ENCODE data around the gene SMIM10.
A peak's percentile ranks its signal among the peaks of the same experiment; 100 is the strongest.
"Not testable (repeated sequence)": the region's sequence is repeated elsewhere in the genome, so short reads cannot be mapped to it uniquely, and the experiment has no call there.

Gene SMIM10

DNA sequence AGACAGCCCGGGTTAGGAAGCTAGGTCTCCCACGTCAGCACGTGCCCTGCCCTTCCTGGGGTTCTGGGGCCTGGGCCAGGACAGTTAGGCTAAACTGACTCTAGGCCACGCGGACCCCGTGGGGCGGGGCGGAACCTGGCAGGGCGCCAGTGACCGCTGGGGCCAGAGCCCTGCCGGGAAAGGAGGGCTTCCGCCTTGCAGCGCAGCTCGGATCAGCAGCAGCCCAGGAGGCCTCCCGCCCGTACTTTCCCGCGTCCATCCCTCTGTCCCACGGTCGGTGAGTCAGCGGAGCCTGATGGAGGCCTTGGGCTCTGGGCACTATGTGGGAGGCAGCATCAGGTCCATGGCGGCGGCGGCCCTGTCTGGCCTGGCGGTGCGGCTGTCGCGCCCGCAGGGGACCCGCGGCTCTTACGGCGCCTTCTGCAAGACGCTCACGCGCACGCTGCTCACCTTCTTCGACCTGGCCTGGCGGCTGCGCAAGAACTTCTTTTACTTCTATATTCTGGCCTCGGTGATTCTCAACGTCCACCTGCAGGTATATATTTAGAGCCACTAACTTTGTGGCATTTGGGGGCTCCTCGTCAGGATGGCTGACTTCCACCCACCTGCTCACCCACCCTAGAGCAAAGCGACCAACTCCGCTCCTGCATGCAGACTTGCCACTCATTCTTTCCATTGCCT, at the start of gene SMIM10:
Gene SMIM10, plus strand, starts transcription at position 191 of the 681 bp plus-strand sequence. Its CDS starts 105 bp downstream, at position 296.
- peak within 1 kb of the TSS; percentile 42 to 66 (median 61) for H3K4me3 ChIP-seq (ENCODE audit: low read depth in 1 of 5, low read length in 5 of 5)
- no peaks in the 10 kb centered on the region for H3K36me3 ChIP-seq (ENCODE audit: control insufficient read depth in 5 of 5, insufficient read depth in 5 of 5, low read length in 5 of 5)
- H3K9ac ChIP-seq (ENCODE audit: low read length in 5 of 5) = peak within 1 kb of the TSS in 1 of 5 donors; percentile 62
- peaks cover 0 to 12% (median 3%) of the 10 kb centered on the region in 5 donors for H3K27me3 ChIP-seq (ENCODE audit: control insufficient read depth in 5 of 5, insufficient read depth in 4 of 5, low read length in 5 of 5)
- no peak within 1 kb of the TSS for H3K27ac ChIP-seq (ENCODE audit: low read depth, low read length)
- H3K4me1 ChIP-seq (ENCODE audit: control insufficient read depth in 5 of 5, insufficient read depth in 5 of 5, low read length in 5 of 5) = peaks cover 0 to 14% (median 8%) of the 10 kb centered on the region in 5 donors
- no peaks in the 10 kb centered on the region for H3K9me3 ChIP-seq (ENCODE audit: control insufficient read depth in 5 of 5, low read length in 5 of 5)

DNA sequence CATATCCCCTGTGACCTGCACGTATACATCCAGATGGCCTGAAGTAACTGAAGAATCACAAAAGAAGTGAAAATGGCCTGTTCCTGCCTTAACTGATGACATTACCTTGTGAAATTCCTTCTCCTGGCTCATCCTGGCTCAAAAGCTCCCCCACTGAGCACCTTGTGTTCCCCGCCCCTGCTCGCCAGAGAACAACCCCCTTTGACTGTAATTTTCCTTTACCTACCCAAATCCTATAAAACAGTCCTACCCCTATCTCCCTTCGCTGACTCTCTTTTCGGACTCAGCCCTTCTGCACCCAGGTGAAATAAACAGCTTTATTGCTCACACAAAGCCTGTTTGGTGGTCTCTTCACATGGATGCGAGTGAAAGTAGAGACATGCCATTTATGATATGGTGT, 44.4 kb upstream of the SMIM10 start:
- not testable (repeated sequence) for H3K36me3 ChIP-seq (ENCODE audit: control insufficient read depth in 5 of 5, insufficient read depth in 5 of 5, low read length in 5 of 5); H3K4me3 ChIP-seq (ENCODE audit: low read depth in 1 of 5, low read length in 5 of 5); H3K27me3 ChIP-seq (ENCODE audit: control insufficient read depth in 5 of 5, insufficient read depth in 4 of 5, low read length in 5 of 5); H3K27ac ChIP-seq (ENCODE audit: low read depth, low read length); H3K4me1 ChIP-seq (ENCODE audit: control insufficient read depth in 5 of 5, insufficient read depth in 5 of 5, low read length in 5 of 5); H3K9me3 ChIP-seq (ENCODE audit: control insufficient read depth in 5 of 5, low read length in 5 of 5); H3K9ac ChIP-seq (ENCODE audit: low read length in 5 of 5)

DNA sequence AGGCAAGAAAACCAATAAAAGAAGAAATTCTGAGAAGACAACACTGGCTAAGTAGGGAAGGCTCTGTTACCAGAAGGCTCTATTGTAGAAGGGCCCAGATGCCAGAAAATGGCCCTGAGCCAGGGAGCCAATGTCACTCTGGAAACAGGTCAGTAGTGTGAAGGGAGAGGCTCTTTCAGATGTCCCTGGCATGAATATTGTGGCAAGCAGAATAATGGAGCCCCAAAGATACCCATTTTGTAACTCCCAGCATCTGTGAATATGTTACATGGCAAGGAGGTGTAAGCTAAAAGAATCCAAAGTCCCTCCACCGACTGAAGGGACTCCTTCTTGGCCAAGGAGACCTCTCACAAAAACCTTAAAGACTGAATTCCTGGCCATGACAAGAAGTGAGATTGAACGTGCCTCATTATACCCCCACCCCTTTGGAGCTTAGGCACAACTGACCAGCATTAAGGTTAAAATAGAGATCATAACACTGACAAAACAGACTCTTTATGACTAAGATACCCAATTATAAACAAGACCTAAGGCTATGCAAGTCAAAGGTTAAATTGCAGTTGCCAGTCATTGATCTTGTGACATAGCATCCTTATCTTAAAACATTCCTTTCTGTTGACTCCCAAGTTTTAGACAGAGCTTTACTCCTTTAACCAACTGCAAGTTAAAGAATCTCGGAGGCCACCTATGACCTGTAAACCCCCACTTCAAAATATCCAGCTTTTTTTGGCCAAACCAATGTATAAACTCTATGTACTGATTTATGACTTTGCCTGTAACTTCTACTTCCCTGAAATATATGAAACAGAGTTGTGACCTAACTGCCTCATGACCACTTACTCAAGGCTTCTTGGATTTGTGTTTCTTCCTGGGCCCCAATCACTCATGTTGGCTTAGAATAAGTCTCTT, 42.2 kb upstream of the SMIM10 start:
- no peaks in the 10 kb centered on the region for H3K9me3 ChIP-seq (ENCODE audit: control insufficient read depth in 5 of 5, low read length in 5 of 5)
- no peak overlapping the region for H3K27ac ChIP-seq (ENCODE audit: low read depth, low read length)
- no peaks in the 10 kb centered on the region for H3K4me1 ChIP-seq (ENCODE audit: control insufficient read depth in 5 of 5, insufficient read depth in 5 of 5, low read length in 5 of 5)
- H3K4me3 ChIP-seq (ENCODE audit: low read depth in 1 of 5, low read length in 5 of 5) = no peak overlapping the region
- no peak overlapping the region for H3K9ac ChIP-seq (ENCODE audit: low read length in 5 of 5)
- peaks cover 0 to 3% (median 0%) of the 10 kb centered on the region in 5 donors for H3K27me3 ChIP-seq (ENCODE audit: control insufficient read depth in 5 of 5, insufficient read depth in 4 of 5, low read length in 5 of 5)
- H3K36me3 ChIP-seq (ENCODE audit: control insufficient read depth in 5 of 5, insufficient read depth in 5 of 5, low read length in 5 of 5) = no peaks in the 10 kb centered on the region

GRCh38 chrX:134949271-134949670, 41.5 kb upstream of the SMIM10 start:
- Histone ChIP-seq H3K9me3 (ENCODE audit: control insufficient read depth in 5 of 5, low read length in 5 of 5) (no peaks in the 10 kb centered on the region), H3K4me1 (ENCODE audit: control insufficient read depth in 5 of 5, insufficient read depth in 5 of 5, low read length in 5 of 5) (no peaks in the 10 kb centered on the region), H3K36me3 (ENCODE audit: control insufficient read depth in 5 of 5, insufficient read depth in 5 of 5, low read length in 5 of 5) (no peaks in the 10 kb centered on the region), H3K9ac (ENCODE audit: low read length in 5 of 5) (no peak overlapping the region), H3K27ac (ENCODE audit: low read depth, low read length) (no peak overlapping the region), H3K4me3 (ENCODE audit: low read depth in 1 of 5, low read length in 5 of 5) (no peak overlapping the region), H3K27me3 (ENCODE audit: control insufficient read depth in 5 of 5, insufficient read depth in 4 of 5, low read length in 5 of 5) (no peaks in the 10 kb centered on the region)

GRCh38 chrX:134957836-134958235, 33.0 kb upstream of the SMIM10 start:
- Histone ChIP-seq H3K27me3 (ENCODE audit: control insufficient read depth in 5 of 5, insufficient read depth in 4 of 5, low read length in 5 of 5) (peaks cover 0 to 10% (median 4%) of the 10 kb centered on the region in 5 donors), H3K9me3 (ENCODE audit: control insufficient read depth in 5 of 5, low read length in 5 of 5) (no peaks in the 10 kb centered on the region), H3K27ac (ENCODE audit: low read depth, low read length) (no peak overlapping the region), H3K4me1 (ENCODE audit: control insufficient read depth in 5 of 5, insufficient read depth in 5 of 5, low read length in 5 of 5) (no peaks in the 10 kb centered on the region), H3K36me3 (ENCODE audit: control insufficient read depth in 5 of 5, insufficient read depth in 5 of 5, low read length in 5 of 5) (no peaks in the 10 kb centered on the region), H3K9ac (ENCODE audit: low read length in 5 of 5) (no peak overlapping the region), H3K4me3 (ENCODE audit: low read depth in 1 of 5, low read length in 5 of 5) (no peak overlapping the region)

DNA sequence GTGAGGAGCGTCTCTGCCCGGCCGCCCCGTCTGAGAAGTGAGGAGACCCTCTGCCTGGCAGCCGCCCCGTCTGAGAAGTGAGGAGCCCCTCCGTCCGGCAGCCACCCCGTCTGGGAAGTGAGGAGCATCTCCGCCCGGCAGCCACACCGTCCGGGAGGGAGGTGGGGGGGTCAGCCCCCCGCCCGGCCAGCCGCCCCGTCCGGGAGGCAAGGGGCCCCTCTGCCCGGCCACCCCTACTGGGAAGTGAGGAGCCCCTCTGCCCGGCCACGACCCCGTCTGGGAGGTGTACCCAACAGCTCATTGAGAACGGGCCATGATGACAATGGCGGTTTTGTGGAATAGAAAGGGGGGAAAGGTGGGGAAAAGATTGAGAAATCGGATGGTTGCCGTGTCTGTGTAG, 30.4 kb upstream of the SMIM10 start:
- not testable (repeated sequence) for H3K27ac ChIP-seq (ENCODE audit: low read depth, low read length); H3K4me3 ChIP-seq (ENCODE audit: low read depth in 1 of 5, low read length in 5 of 5); H3K4me1 ChIP-seq (ENCODE audit: control insufficient read depth in 5 of 5, insufficient read depth in 5 of 5, low read length in 5 of 5); H3K9me3 ChIP-seq (ENCODE audit: control insufficient read depth in 5 of 5, low read length in 5 of 5); H3K27me3 ChIP-seq (ENCODE audit: control insufficient read depth in 5 of 5, insufficient read depth in 4 of 5, low read length in 5 of 5); H3K36me3 ChIP-seq (ENCODE audit: control insufficient read depth in 5 of 5, insufficient read depth in 5 of 5, low read length in 5 of 5); H3K9ac ChIP-seq (ENCODE audit: low read length in 5 of 5)

DNA sequence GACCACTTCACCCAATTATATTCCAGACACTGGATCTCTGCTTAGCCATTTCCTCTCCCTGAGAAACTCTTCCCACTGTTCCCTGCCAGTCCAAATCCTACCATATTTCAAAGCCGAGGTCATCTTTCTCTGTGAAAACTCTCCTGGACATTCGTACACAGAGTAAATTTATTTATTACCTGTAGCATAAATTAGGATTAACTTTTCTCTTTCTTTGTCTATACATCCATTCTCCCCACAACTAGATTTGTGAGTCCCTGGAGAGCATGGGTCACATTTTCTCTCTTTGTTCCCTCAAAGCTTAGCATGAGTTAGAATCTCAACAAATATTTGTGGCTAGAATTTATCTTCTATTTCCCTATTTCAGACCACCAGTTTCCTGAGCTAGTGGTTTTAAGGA, 27.8 kb upstream of the SMIM10 start:
- no peaks in the 10 kb centered on the region for H3K4me1 ChIP-seq (ENCODE audit: control insufficient read depth in 5 of 5, insufficient read depth in 5 of 5, low read length in 5 of 5)
- no peaks in the 10 kb centered on the region for H3K9me3 ChIP-seq (ENCODE audit: control insufficient read depth in 5 of 5, low read length in 5 of 5)
- no peak overlapping the region for H3K9ac ChIP-seq (ENCODE audit: low read length in 5 of 5)
- H3K4me3 ChIP-seq (ENCODE audit: low read depth in 1 of 5, low read length in 5 of 5) = no peak overlapping the region
- H3K27ac ChIP-seq (ENCODE audit: low read depth, low read length) = no peak overlapping the region
- H3K27me3 ChIP-seq (ENCODE audit: control insufficient read depth in 5 of 5, insufficient read depth in 4 of 5, low read length in 5 of 5) = peaks cover 0 to 7% (median 2%) of the 10 kb centered on the region in 5 donors
- no peaks in the 10 kb centered on the region for H3K36me3 ChIP-seq (ENCODE audit: control insufficient read depth in 5 of 5, insufficient read depth in 5 of 5, low read length in 5 of 5)

- no peaks in the 10 kb centered on the region for H3K36me3 ChIP-seq (ENCODE audit: control insufficient read depth in 5 of 5, insufficient read depth in 5 of 5, low read length in 5 of 5)
- H3K27me3 ChIP-seq (ENCODE audit: control insufficient read depth in 5 of 5, insufficient read depth in 4 of 5, low read length in 5 of 5) = peaks cover 0 to 7% (median 3%) of the 10 kb centered on the region in 5 donors
- no peak overlapping the region for H3K27ac ChIP-seq (ENCODE audit: low read depth, low read length)
- H3K4me1 ChIP-seq (ENCODE audit: control insufficient read depth in 5 of 5, insufficient read depth in 5 of 5, low read length in 5 of 5) = no peaks in the 10 kb centered on the region
- H3K9ac ChIP-seq (ENCODE audit: low read length in 5 of 5) = no peak overlapping the region
- no peak overlapping the region for H3K4me3 ChIP-seq (ENCODE audit: low read depth in 1 of 5, low read length in 5 of 5)
- H3K9me3 ChIP-seq (ENCODE audit: control insufficient read depth in 5 of 5, low read length in 5 of 5) = no peaks in the 10 kb centered on the region
Observed at GRCh38 chrX:134969726-134970125, 21.1 kb upstream of the SMIM10 start.

DNA sequence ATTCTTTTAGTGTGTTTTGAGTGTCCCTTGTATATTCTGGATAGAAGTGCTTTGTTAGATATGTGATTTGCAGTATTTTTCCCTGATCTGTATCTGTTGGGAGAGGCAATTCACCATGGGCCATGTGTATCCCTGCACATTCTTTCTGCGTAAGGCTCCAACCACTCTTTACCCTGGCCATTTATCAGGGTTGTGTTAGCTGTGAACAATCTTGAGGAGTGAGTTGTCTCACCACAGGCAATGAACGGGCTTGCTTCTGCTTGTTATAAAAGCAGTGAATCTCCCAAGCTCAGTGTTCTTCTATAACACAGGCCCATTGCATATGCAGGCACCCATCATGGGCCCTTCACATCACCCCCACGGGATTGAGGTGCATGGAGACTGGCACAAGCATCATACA, 18.9 kb upstream of the SMIM10 start:
- peaks cover 0 to 8% (median 4%) of the 10 kb centered on the region in 5 donors for H3K27me3 ChIP-seq (ENCODE audit: control insufficient read depth in 5 of 5, insufficient read depth in 4 of 5, low read length in 5 of 5)
- no peak overlapping the region for H3K27ac ChIP-seq (ENCODE audit: low read depth, low read length)
- H3K36me3 ChIP-seq (ENCODE audit: control insufficient read depth in 5 of 5, insufficient read depth in 5 of 5, low read length in 5 of 5) = no peaks in the 10 kb centered on the region
- H3K9ac ChIP-seq (ENCODE audit: low read length in 5 of 5) = no peak overlapping the region
- no peaks in the 10 kb centered on the region for H3K4me1 ChIP-seq (ENCODE audit: control insufficient read depth in 5 of 5, insufficient read depth in 5 of 5, low read length in 5 of 5)
- no peaks in the 10 kb centered on the region for H3K9me3 ChIP-seq (ENCODE audit: control insufficient read depth in 5 of 5, low read length in 5 of 5)
- no peak overlapping the region for H3K4me3 ChIP-seq (ENCODE audit: low read depth in 1 of 5, low read length in 5 of 5)

DNA sequence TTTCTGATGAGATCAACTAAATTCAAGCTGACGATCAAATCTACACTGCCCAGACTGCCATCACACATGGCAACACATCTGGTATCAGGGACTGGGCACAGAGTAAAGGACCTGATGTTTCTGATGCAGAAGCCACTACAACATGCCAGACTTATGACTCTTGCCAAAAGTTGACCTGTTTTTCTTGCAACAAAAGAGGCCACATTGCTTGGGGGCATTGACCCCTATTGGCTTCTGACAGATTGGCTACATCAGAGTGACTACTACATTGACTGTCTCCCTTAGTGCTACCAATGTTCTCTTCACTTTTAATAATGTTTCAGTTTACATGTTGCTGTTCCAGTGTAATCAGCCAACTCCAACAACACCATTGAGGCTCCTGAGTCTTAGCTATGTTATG, 15.3 kb upstream of the SMIM10 start:
- Histone ChIP-seq H3K36me3 (ENCODE audit: control insufficient read depth in 5 of 5, insufficient read depth in 5 of 5, low read length in 5 of 5) (no peaks in the 10 kb centered on the region), H3K4me3 (ENCODE audit: low read depth in 1 of 5, low read length in 5 of 5) (no peak overlapping the region), H3K27ac (ENCODE audit: low read depth, low read length) (no peak overlapping the region), H3K9ac (ENCODE audit: low read length in 5 of 5) (no peak overlapping the region), H3K27me3 (ENCODE audit: control insufficient read depth in 5 of 5, insufficient read depth in 4 of 5, low read length in 5 of 5) (peaks cover 0 to 7% (median 4%) of the 10 kb centered on the region in 5 donors), H3K9me3 (ENCODE audit: control insufficient read depth in 5 of 5, low read length in 5 of 5) (no peaks in the 10 kb centered on the region), H3K4me1 (ENCODE audit: control insufficient read depth in 5 of 5, insufficient read depth in 5 of 5, low read length in 5 of 5) (no peaks in the 10 kb centered on the region)
